Measurements from ENCODE around the gene GATA5. TPM values are rescaled to one million over a fixed set of nuclear protein-coding genes. Genes with fewer than 3 reads are reported as not detected.

Gene GATA5
- total and polyA plus RNA-seq, 2 donors = 0.05 to 0.07 TPM

GRCh38 chr20:62485701-62486089 lies 9.9 kb upstream of the GATA5 start:
- 66% methylated on average over 17 of the region's 17 CpGs for WGBS
- Histone ChIP-seq H3K9me3 (ENCODE audit: control insufficient read depth in 2 of 2, insufficient read depth in 1 of 2, low read length in 1 of 2) (peaks cover 0 to 5% of the 10 kb centered on the region in 2 donors), H3K4me1 (ENCODE audit: control insufficient read depth in 2 of 2, insufficient read depth in 2 of 2, low read length in 2 of 2) (no peaks in the 10 kb centered on the region), H3K27ac (ENCODE audit: low read depth in 1 of 2, low read length in 1 of 2) (no peak overlapping the region), H3K4me3 (ENCODE audit: low read length in 2 of 2) (no peak overlapping the region), H3K36me3 (ENCODE audit: control insufficient read depth in 2 of 2, insufficient read depth in 2 of 2, low read length in 1 of 2) (no peaks in the 10 kb centered on the region), H3K27me3 (ENCODE audit: control insufficient read depth in 2 of 2, insufficient read depth in 1 of 2, low read length in 1 of 2) (peaks cover 33 to 93% of the 10 kb centered on the region in 2 donors)
- no peak for DNase-seq (ENCODE audit: low read depth in 6 of 9, low spot score in 9 of 9)

- Histone ChIP-seq H3K9me3 (ENCODE audit: control insufficient read depth in 2 of 2, insufficient read depth in 1 of 2, low read length in 1 of 2) (peaks cover 0 to 5% of the 10 kb centered on the region in 2 donors), H3K27me3 (ENCODE audit: control insufficient read depth in 2 of 2, insufficient read depth in 1 of 2, low read length in 1 of 2) (peaks cover 38 to 98% of the 10 kb centered on the region in 2 donors), H3K4me1 (ENCODE audit: control insufficient read depth in 2 of 2, insufficient read depth in 2 of 2, low read length in 2 of 2) (no peaks in the 10 kb centered on the region), H3K27ac (ENCODE audit: low read depth in 1 of 2, low read length in 1 of 2) (no peak overlapping the region), H3K4me3 (ENCODE audit: low read length in 2 of 2) (no peak overlapping the region), H3K36me3 (ENCODE audit: control insufficient read depth in 2 of 2, insufficient read depth in 2 of 2, low read length in 1 of 2) (no peaks in the 10 kb centered on the region)
- no peak for DNase-seq (ENCODE audit: low read depth in 6 of 9, low spot score in 9 of 9)
- 21% methylated on average over 21 of the region's 21 CpGs for WGBS
Measured at GRCh38 chr20:62485062-62485700, 9.4 kb upstream of the GATA5 start.

- WGBS = 91% methylated on average over 9 of the region's 9 CpGs
- Histone ChIP-seq H3K27ac (ENCODE audit: low read depth in 1 of 2, low read length in 1 of 2) (no peak overlapping the region), H3K36me3 (ENCODE audit: control insufficient read depth in 2 of 2, insufficient read depth in 2 of 2, low read length in 1 of 2) (no peaks in the 10 kb centered on the region), H3K4me3 (ENCODE audit: low read length in 2 of 2) (no peak overlapping the region), H3K27me3 (ENCODE audit: control insufficient read depth in 2 of 2, insufficient read depth in 1 of 2, low read length in 1 of 2) (peaks cover 43 to 98% of the 10 kb centered on the region in 2 donors), H3K9me3 (ENCODE audit: control insufficient read depth in 2 of 2, insufficient read depth in 1 of 2, low read length in 1 of 2) (peaks cover 0 to 5% of the 10 kb centered on the region in 2 donors), H3K4me1 (ENCODE audit: control insufficient read depth in 2 of 2, insufficient read depth in 2 of 2, low read length in 2 of 2) (no peaks in the 10 kb centered on the region)
- DNase-seq (ENCODE audit: low read depth in 6 of 9, low spot score in 9 of 9) = no peak
Measured at GRCh38 chr20:62484478-62484877, 8.7 kb upstream of the GATA5 start.

- DNase-seq (ENCODE audit: low read depth in 6 of 9, low spot score in 9 of 9) = no peak
- no peak overlapping the region for H3K4me3 ChIP-seq (ENCODE audit: low read length in 2 of 2)
- no peak overlapping the region for H3K27ac ChIP-seq (ENCODE audit: low read depth in 1 of 2, low read length in 1 of 2)
- no peaks in the 10 kb centered on the region for H3K36me3 ChIP-seq (ENCODE audit: control insufficient read depth in 2 of 2, insufficient read depth in 2 of 2, low read length in 1 of 2)
- H3K9me3 ChIP-seq (ENCODE audit: control insufficient read depth in 2 of 2, insufficient read depth in 1 of 2, low read length in 1 of 2) = peaks cover 0 to 5% of the 10 kb centered on the region in 2 donors
- WGBS = 91% methylated on average over 25 of the region's 25 CpGs
- no peaks in the 10 kb centered on the region for H3K4me1 ChIP-seq (ENCODE audit: control insufficient read depth in 2 of 2, insufficient read depth in 2 of 2, low read length in 2 of 2)
- peaks cover 49 to 98% of the 10 kb centered on the region in 2 donors for H3K27me3 ChIP-seq (ENCODE audit: control insufficient read depth in 2 of 2, insufficient read depth in 1 of 2, low read length in 1 of 2)
Measured at GRCh38 chr20:62483613-62484458, 8.0 kb upstream of the GATA5 start.

- Histone ChIP-seq H3K9me3 (ENCODE audit: control insufficient read depth in 2 of 2, insufficient read depth in 1 of 2, low read length in 1 of 2) (peaks cover 0 to 5% of the 10 kb centered on the region in 2 donors), H3K4me3 (ENCODE audit: low read length in 2 of 2) (no peak overlapping the region), H3K27ac (ENCODE audit: low read depth in 1 of 2, low read length in 1 of 2) (no peak overlapping the region), H3K36me3 (ENCODE audit: control insufficient read depth in 2 of 2, insufficient read depth in 2 of 2, low read length in 1 of 2) (no peaks in the 10 kb centered on the region), H3K27me3 (ENCODE audit: control insufficient read depth in 2 of 2, insufficient read depth in 1 of 2, low read length in 1 of 2) (peaks cover 58 to 98% of the 10 kb centered on the region in 2 donors), H3K4me1 (ENCODE audit: control insufficient read depth in 2 of 2, insufficient read depth in 2 of 2, low read length in 2 of 2) (no peaks in the 10 kb centered on the region)
- 27% methylated on average over 8 of the region's 8 CpGs for WGBS
- DNase-seq (ENCODE audit: low read depth in 6 of 9, low spot score in 9 of 9) = no peak
Measured at GRCh38 chr20:62482974-62483373, 7.2 kb upstream of the GATA5 start.

GRCh38 chr20:62482146-62482809 lies 6.5 kb upstream of the GATA5 start:
- 9% methylated on average over 25 of the region's 25 CpGs for WGBS
- Histone ChIP-seq H3K9me3 (ENCODE audit: control insufficient read depth in 2 of 2, insufficient read depth in 1 of 2, low read length in 1 of 2) (peaks cover 0 to 5% of the 10 kb centered on the region in 2 donors), H3K36me3 (ENCODE audit: control insufficient read depth in 2 of 2, insufficient read depth in 2 of 2, low read length in 1 of 2) (no peaks in the 10 kb centered on the region), H3K27me3 (ENCODE audit: control insufficient read depth in 2 of 2, insufficient read depth in 1 of 2, low read length in 1 of 2) (peaks cover 64 to 98% of the 10 kb centered on the region in 2 donors), H3K4me1 (ENCODE audit: control insufficient read depth in 2 of 2, insufficient read depth in 2 of 2, low read length in 2 of 2) (no peaks in the 10 kb centered on the region), H3K4me3 (ENCODE audit: low read length in 2 of 2) (no peak overlapping the region), H3K27ac (ENCODE audit: low read depth in 1 of 2, low read length in 1 of 2) (no peak overlapping the region)
- no peak for DNase-seq (ENCODE audit: low read depth in 6 of 9, low spot score in 9 of 9)

- no peak overlapping the region for H3K4me3 ChIP-seq (ENCODE audit: low read length in 2 of 2)
- H3K27me3 ChIP-seq (ENCODE audit: control insufficient read depth in 2 of 2, insufficient read depth in 1 of 2, low read length in 1 of 2) = peaks cover 64 to 97% of the 10 kb centered on the region in 2 donors
- no peak for DNase-seq (ENCODE audit: low read depth in 6 of 9, low spot score in 9 of 9)
- no peaks in the 10 kb centered on the region for H3K36me3 ChIP-seq (ENCODE audit: control insufficient read depth in 2 of 2, insufficient read depth in 2 of 2, low read length in 1 of 2)
- WGBS = 42% methylated on average over 29 of the region's 29 CpGs
- H3K27ac ChIP-seq (ENCODE audit: low read depth in 1 of 2, low read length in 1 of 2) = no peak overlapping the region
- H3K9me3 ChIP-seq (ENCODE audit: control insufficient read depth in 2 of 2, insufficient read depth in 1 of 2, low read length in 1 of 2) = peaks cover 0 to 5% of the 10 kb centered on the region in 2 donors
- no peaks in the 10 kb centered on the region for H3K4me1 ChIP-seq (ENCODE audit: control insufficient read depth in 2 of 2, insufficient read depth in 2 of 2, low read length in 2 of 2)
Measured at GRCh38 chr20:62481425-62482145, 5.8 kb upstream of the GATA5 start.

- H3K4me3 ChIP-seq (ENCODE audit: low read length in 2 of 2) = no peak overlapping the region
- no peaks in the 10 kb centered on the region for H3K36me3 ChIP-seq (ENCODE audit: control insufficient read depth in 2 of 2, insufficient read depth in 2 of 2, low read length in 1 of 2)
- H3K9me3 ChIP-seq (ENCODE audit: control insufficient read depth in 2 of 2, insufficient read depth in 1 of 2, low read length in 1 of 2) = no peaks in the 10 kb centered on the region
- DNase-seq (ENCODE audit: low read depth in 6 of 9, low spot score in 9 of 9) = no peak
- H3K4me1 ChIP-seq (ENCODE audit: control insufficient read depth in 2 of 2, insufficient read depth in 2 of 2, low read length in 2 of 2) = no peaks in the 10 kb centered on the region
- H3K27ac ChIP-seq (ENCODE audit: low read depth in 1 of 2, low read length in 1 of 2) = no peak overlapping the region
- 54% methylated on average over 9 of the region's 9 CpGs for WGBS
- H3K27me3 ChIP-seq (ENCODE audit: control insufficient read depth in 2 of 2, insufficient read depth in 1 of 2, low read length in 1 of 2) = peaks cover 76 to 95% of the 10 kb centered on the region in 2 donors
Measured at GRCh38 chr20:62480318-62480717, 4.5 kb upstream of the GATA5 start.
